H9 (cell line): ENCODE measurements around the gene SPEF2. TPM values are rescaled to one million over a fixed set of nuclear protein-coding genes. Genes with fewer than 3 reads are reported as not detected.

Experiments used
- DNase-seq: peaks from one replicate; pipeline ENCODE4 v3.0.0-alpha.2; 2017
- H2AFZ ChIP-seq: one replicate; pipeline ENCODE4 v1.6.1; 2013; ENCODE audit warnings: mild to moderate bottlenecking, low read length, control low read depth, moderate library complexity
- H2AK5ac ChIP-seq: 2 replicates; pipeline ENCODE4 v1.6.1; 2013; ENCODE audit warnings: low read length, control low read depth, mixed read lengths; ENCODE audit not compliant: insufficient read length
- H2BK120ac ChIP-seq: one replicate; pipeline ENCODE4 v1.6.1; 2013; ENCODE audit warnings: low read depth, mild to moderate bottlenecking, low read length, control low read depth, inconsistent platforms; ENCODE audit not compliant: poor library complexity, severe bottlenecking
- H2BK12ac ChIP-seq: 2 replicates; pipeline ENCODE4 v1.6.1; 2013; ENCODE audit warnings: low read length, control low read depth, mixed read lengths, low read depth; ENCODE audit not compliant: insufficient read length
- H2BK15ac ChIP-seq: 2 replicates; pipeline ENCODE4 v1.6.1; 2013; ENCODE audit warnings: low read depth, low read length, control low read depth
- H2BK20ac ChIP-seq: one replicate; pipeline ENCODE4 v1.6.1; 2013; ENCODE audit warnings: low read depth, mild to moderate bottlenecking, low read length, control low read depth, inconsistent platforms; ENCODE audit not compliant: poor library complexity, severe bottlenecking
- H2BK5ac ChIP-seq: 2 replicates; pipeline ENCODE4 v1.6.1; 2013; ENCODE audit warnings: low read length, control low read depth, mixed read lengths; ENCODE audit not compliant: insufficient read length
- H3K14ac ChIP-seq: 2 replicates; pipeline ENCODE4 v1.6.1; 2013; ENCODE audit warnings: low read length, control low read depth; ENCODE audit not compliant: insufficient read depth
- H3K18ac ChIP-seq: 2 replicates; pipeline ENCODE4 v1.6.1; 2013; ENCODE audit warnings: low read depth, mild to moderate bottlenecking, mixed read lengths, low read length, control low read depth; ENCODE audit not compliant: insufficient read length
- H3K23ac ChIP-seq: 2 replicates; pipeline ENCODE4 v1.6.1; 2013; ENCODE audit warnings: low read length, control low read depth, mixed read lengths, low read depth; ENCODE audit not compliant: insufficient read length
- H3K23me2 ChIP-seq: 2 replicates; pipeline ENCODE4 v1.6.1; 2013; ENCODE audit warnings: low read depth, mild to moderate bottlenecking, mixed read lengths, low read length, control low read depth; ENCODE audit not compliant: insufficient read length, poor library complexity, severe bottlenecking
- H3K27ac ChIP-seq: 2 replicates; pipeline ENCODE4 v1.5.1; 2013; ENCODE audit warnings: low read length, control low read depth, mixed read lengths, low read depth; ENCODE audit not compliant: insufficient read length
- H3K27me3 ChIP-seq: 2 replicates; pipeline ENCODE4 v1.6.1; 2013; ENCODE audit warnings: low read length, control low read depth, inconsistent platforms; ENCODE audit not compliant: insufficient read depth
- H3K4ac ChIP-seq: 2 replicates; pipeline ENCODE4 v1.6.1; 2013; ENCODE audit warnings: low read depth, mild to moderate bottlenecking, control low read depth, inconsistent platforms, low read length, moderate library complexity
- H3K4me1 ChIP-seq: 2 replicates; pipeline ENCODE4 v1.6.1; 2013; ENCODE audit warnings: low read length, control low read depth, inconsistent platforms; ENCODE audit not compliant: insufficient read depth
- H3K4me2 ChIP-seq: 2 replicates; pipeline ENCODE4 v1.6.1; 2013; ENCODE audit warnings: low read length, control low read depth, mixed read lengths; ENCODE audit not compliant: insufficient read length, insufficient read depth
- H3K56ac ChIP-seq: 2 replicates; pipeline ENCODE4 v1.6.1; 2013; ENCODE audit warnings: low read depth, mild to moderate bottlenecking, mixed read lengths, low read length, control low read depth; ENCODE audit not compliant: insufficient read length
- H3K79me1 ChIP-seq: 2 replicates; pipeline ENCODE4 v1.6.1; 2013; ENCODE audit warnings: low read depth, mild to moderate bottlenecking, moderate library complexity, low read length, control low read depth, inconsistent platforms; ENCODE audit not compliant: insufficient read depth, poor library complexity, severe bottlenecking
- H3K79me2 ChIP-seq: 2 replicates; pipeline ENCODE4 v1.6.1; 2013; ENCODE audit warnings: low read length, control low read depth, inconsistent platforms; ENCODE audit not compliant: insufficient read depth
- H3K9ac ChIP-seq: 2 replicates; pipeline ENCODE4 v1.6.1; 2013; ENCODE audit warnings: low read length, control low read depth, mixed read lengths; ENCODE audit not compliant: insufficient read length; ENCODE audit errors: extremely low read depth
- H3K9me3 ChIP-seq: one replicate; pipeline ENCODE4 v1.6.1; 2013; ENCODE audit warnings: low read depth, low read length, inconsistent platforms; ENCODE audit not compliant: control insufficient read depth
- H3T11ph ChIP-seq: one replicate; pipeline ENCODE4 v1.6.1; 2013; ENCODE audit warnings: mild to moderate bottlenecking, low read length, control low read depth, inconsistent platforms
- H4K20me1 ChIP-seq: one replicate; pipeline ENCODE4 v1.6.1; 2013; ENCODE audit not compliant: control insufficient read depth, insufficient read length, insufficient read depth
- H4K5ac ChIP-seq: 2 replicates; pipeline ENCODE4 v1.6.1; 2013; ENCODE audit warnings: low read depth, mild to moderate bottlenecking, mixed read lengths, low read length, control low read depth; ENCODE audit not compliant: insufficient read length
- H4K8ac ChIP-seq: replicated peaks from 2 replicates; pipeline ENCODE4 v1.6.1; 2013; ENCODE audit warnings: low read length, control low read depth, mixed read lengths, low read depth; ENCODE audit not compliant: insufficient read length
- H4K91ac ChIP-seq: 2 replicates; pipeline ENCODE4 v1.6.1; 2013; ENCODE audit warnings: low read depth, mild to moderate bottlenecking, moderate library complexity, mixed read lengths, low read length, control low read depth; ENCODE audit not compliant: insufficient read length
- H3K27ac Mint-ChIP-seq, 3 experiments: 2 replicates in 2 of 3; 3 replicates in 1 of 3; pipeline ENCODE4 v1.8.0; 2020 to 2021; ENCODE audit warnings: mixed read lengths in 3 of 3, mild to moderate bottlenecking in 1 of 3, moderate library complexity in 1 of 3
- H3K27me3 Mint-ChIP-seq: 2 replicates; pipeline ENCODE4 v1.8.0; 2021; ENCODE audit warnings: low read depth, mild to moderate bottlenecking, moderate library complexity, mixed read lengths
- H3K36me3 Mint-ChIP-seq, 3 experiments: 2 replicates in 2 of 3; 3 replicates in 1 of 3; pipeline ENCODE4 v1.8.0; 2020 to 2021; ENCODE audit warnings: low read depth in 3 of 3, mixed read lengths in 3 of 3; ENCODE audit not compliant: insufficient read depth in 1 of 3
- H3K4me1 Mint-ChIP-seq, 2 experiments: 2 replicates each; pipeline ENCODE4 v1.8.0; 2020; ENCODE audit warnings: mixed read lengths in 2 of 2
- H3K4me3 Mint-ChIP-seq, 2 experiments: 2 replicates in 1 of 2; 3 replicates in 1 of 2; pipeline ENCODE4 v1.8.0; 2020 to 2021; ENCODE audit warnings: mild to moderate bottlenecking in 2 of 2, mixed read lengths in 2 of 2, moderate library complexity in 1 of 2
- H3K9me3 Mint-ChIP-seq, 2 experiments: 2 replicates in 1 of 2; 3 replicates in 1 of 2; pipeline ENCODE4 v1.8.0; 2020; ENCODE audit warnings: mild to moderate bottlenecking in 2 of 2, mixed read lengths in 2 of 2, moderate library complexity in 1 of 2
- CTCF ChIP-seq: fragments of 200-600 bp; sonication (generic); conservative IDR thresholded peaks from 3 replicates; pipeline ENCODE4 v1.8.0; 2021; ENCODE audit warnings: antibody characterized with exemption, mild to moderate bottlenecking
- WGBS: extraction: QIAGEN DNeasy Blood & Tissue Kit; methylation state at CpG from one replicate; pipeline ENCODE4 v1.1.7; 2013; ENCODE audit warnings: missing lambda C conversion rate, low lambda C conversion rate, mixed read lengths; ENCODE audit not compliant: insufficient read length; ENCODE audit errors: extremely low coverage; 5-methylcytosine and 5-hydroxymethylcytosine counted together
- total RNA-seq: library from RNA; stranded (reverse); gene quantifications from 2 replicates; pipeline ENCODE4 v1.2.1, GENCODE V29; 2021

SPEF2 gene
- total RNA-seq, 1 experiment from 2014 or later = 1.0 TPM

GRCh38 chr5:35741971-35742370 lies 124.3 kb downstream of the SPEF2 start:
- Histone ChIP-seq H2BK12ac (no peak overlapping the region), H3K9me3 (no peaks in the 10 kb centered on the region), H3K4ac (no peak overlapping the region), H2BK120ac (no peak overlapping the region), H3K4me2 (no peak overlapping the region), H2BK15ac (no peak overlapping the region), H3K23me2 (no peaks in the 10 kb centered on the region), H3K27me3 (no peaks in the 10 kb centered on the region), H3K23ac (no peak overlapping the region), H3K9ac (no peak overlapping the region), H3K79me1 (no peaks in the 10 kb centered on the region), H3K4me1 (no peaks in the 10 kb centered on the region; the same call in 1 of the 2 replicates), H3T11ph (no peak overlapping the region), H4K5ac (no peak overlapping the region), H2AFZ (no peak overlapping the region), H4K91ac (no peak overlapping the region), H3K14ac (no peak overlapping the region), H3K18ac (no peak overlapping the region), H3K27ac (no peak overlapping the region), H3K56ac (no peak overlapping the region), H2BK20ac (no peak overlapping the region), H4K20me1 (no peaks in the 10 kb centered on the region), H3K79me2 (no peaks in the 10 kb centered on the region), H2AK5ac (no peak overlapping the region), H4K8ac (no peak overlapping the region), H2BK5ac (no peak overlapping the region)
- Mint-ChIP-seq H3K36me3 (no peaks in the 10 kb centered on the region; a peak in 1 of 7 replicates), H3K4me1 (peaks cover 5 to 7% of the 10 kb centered on the region in 2 experiments; a peak in 2 of 4 replicates), H3K27ac (no peak overlapping the region), H3K4me3 (no peak overlapping the region), H3K27me3 (peaks cover 92% of the 10 kb centered on the region), H3K9me3 (no peaks in the 10 kb centered on the region)
- DNase-seq = no peak
- no peak for TF ChIP-seq CTCF
- WGBS = no CpG with 5 or more reads among the region's 1 CpG
